H4 (cell line): ENCODE data around the gene SRMS. TPM values are rescaled to one million over a fixed set of nuclear protein-coding genes. Genes with fewer than 3 reads are reported as not detected.
"Not testable (repeated sequence)": the region's sequence is repeated elsewhere in the genome, so short reads cannot be mapped to it uniquely, and the experiment has no call there.

Experiments used
- DNase-seq: peaks from one replicate; pipeline ENCODE4 v3.0.0-alpha.2; 2015; ENCODE audit warnings: low spot score
- total RNA-seq: library from RNA; depleted of rRNA; stranded (reverse); fragments of >200 nt; shearing (Covaris generic); gene quantifications from 2 replicates; pipeline ENCODE4 v1.2.3, GENCODE V29; 2014

SRMS gene
- total RNA-seq, 1 experiment from 2014 or later, result not detected

GRCh38 chr20:63525185-63525584 is 22.4 kb downstream of the SRMS start:
- no peak for DNase-seq

GRCh38 chr20:63522981-63523611 is 24.5 kb downstream of the SRMS start:
- DNase-seq, result no peak

DNA sequence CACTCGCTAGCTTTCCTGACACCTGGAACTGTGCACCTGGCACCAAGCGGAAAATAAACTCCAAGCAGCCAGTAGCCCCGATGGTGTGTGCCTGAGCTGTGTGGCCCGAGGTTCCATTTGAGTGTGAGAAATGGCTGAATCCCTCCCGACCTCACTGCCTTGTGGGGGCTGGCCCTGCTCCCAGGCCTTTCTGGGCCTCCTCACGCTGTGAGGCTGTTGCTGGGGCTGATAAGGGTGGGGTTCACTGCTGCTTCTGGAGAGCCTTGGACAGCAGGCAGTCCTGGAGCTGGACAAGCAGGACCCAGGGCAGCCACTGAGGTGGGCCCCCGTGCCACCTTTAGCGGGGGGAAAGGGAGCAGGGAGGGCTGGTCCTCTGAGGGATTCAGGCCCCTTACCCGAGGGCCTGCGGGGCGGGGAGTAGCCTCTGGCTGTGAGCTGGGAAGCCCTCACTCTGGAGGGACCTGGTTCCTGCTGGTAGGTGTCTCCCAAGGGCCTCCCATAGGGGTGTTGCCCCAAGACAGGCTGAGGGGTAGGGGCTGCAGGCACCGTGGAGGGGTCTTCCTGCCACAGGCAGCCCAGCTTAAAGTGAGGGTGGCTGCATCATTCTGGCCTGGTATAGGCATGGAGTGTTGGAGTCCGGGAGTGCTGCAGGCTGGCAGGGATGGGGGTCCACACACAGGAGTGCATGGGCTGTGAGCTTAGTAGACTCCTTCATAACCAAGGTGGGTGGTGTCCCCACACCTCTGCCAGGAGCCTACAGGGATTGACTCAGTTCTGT is 25.3 kb downstream of the SRMS start:
- DNase-seq, result no peak

DNA sequence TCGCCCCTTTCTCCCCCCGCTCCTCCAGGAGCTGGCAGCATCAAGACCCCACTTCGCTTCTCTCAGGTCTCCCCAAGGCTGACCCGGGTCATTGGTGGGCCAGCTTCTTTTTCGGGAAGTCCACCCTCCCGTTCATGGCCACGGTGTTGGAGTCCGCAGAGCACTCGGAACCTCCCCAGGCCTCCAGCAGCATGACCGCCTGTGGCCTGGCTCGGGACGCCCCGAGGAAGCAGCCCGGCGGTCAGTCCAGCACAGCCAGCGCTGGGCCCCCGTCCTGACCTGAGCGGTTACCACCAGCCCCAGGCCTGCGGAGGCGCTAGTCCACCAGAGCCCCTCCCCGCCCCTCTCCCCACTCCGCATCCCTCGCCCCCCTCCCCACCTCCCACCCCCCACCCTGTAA is 25.9 kb downstream of the SRMS start:
- no peak for DNase-seq

GRCh38 chr20:63520934-63521601 is 26.5 kb downstream of the SRMS start:
- DNase-seq, result no peak

- DNase-seq, result peak; percentile 45
These were observed 27.0 kb downstream of the SRMS start, which contains the start of gene PPDPF for GRCh38 chr20:63520504-63520933. TSS of gene PPDPF (plus strand) at chr20:63520765. CDS start at chr20:63521309, 544 bp downstream.

GRCh38 chr20:63519668-63520503 is 27.7 kb downstream of the SRMS start:
- DNase-seq, result no peak

GRCh38 chr20:63518946-63519667 is 28.4 kb downstream of the SRMS start:
- no peak for DNase-seq

DNA sequence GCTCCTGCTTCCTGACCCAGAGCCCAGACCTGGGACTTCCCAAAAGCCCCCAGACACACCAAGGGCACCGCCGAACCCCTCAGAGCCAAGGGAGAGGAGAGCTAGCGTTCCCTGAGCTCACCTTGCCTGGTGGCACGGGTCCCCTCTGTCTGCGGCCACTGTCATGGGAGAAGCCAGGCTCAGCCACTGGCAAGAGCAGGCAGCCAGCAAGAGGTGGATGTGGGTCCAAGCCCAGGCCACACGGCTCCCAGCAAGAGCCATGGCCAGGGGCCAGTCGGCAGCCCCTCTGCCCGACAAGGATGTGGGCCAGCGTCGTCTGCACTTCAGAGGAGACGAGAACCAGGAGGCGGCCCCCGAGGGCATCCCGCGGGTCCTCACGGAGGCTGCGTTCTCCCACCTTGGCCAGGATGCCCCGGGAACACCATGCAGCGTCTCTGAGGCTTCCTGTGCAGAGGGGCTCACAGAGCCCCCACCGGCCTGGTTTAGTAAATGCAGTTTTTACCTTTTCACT is 29.1 kb downstream of the SRMS start:
- no peak for DNase-seq

DNA sequence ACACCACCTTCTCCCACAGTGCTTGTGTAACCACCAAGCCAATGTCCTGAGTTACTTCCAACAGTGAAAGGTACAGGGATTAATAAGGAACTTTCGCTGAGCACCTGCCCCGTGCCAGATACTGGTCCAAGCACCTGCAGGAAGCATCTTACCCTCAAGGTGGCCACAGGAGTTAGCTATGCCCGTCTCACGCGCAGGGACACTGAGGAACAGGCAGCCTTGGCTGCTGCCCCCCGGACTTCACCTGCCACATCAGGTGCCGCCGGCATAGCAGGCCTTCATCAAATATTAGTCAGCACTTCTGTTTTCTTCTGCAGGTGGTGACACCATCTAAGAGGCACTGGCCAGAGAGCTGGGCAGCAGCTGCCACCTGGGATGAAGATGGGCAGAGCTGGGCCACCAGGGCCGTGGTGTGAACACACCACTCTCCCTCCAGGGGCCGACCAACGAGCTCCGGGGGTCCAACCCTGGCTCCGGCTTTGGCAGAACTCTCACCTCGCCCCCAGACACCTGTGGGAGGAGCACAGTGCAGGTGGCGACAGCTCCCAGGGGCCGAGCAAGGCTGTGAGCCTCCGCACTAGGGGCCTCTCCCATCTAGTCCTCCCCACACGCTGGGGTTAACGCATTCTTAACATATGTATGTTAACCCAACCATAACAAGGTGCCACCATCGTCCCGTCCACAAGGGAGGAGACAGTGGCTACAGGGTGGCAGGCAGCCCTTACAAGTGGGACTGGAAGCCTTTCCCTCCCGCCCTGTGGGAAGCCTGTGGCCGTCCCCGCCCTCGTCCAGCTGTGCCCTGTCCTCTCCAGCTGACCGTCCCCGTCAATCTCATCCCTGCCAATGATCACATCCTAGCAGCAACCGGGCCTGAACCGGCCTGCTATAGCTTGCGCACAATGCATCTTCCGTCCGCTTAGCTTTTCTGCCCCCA is 29.9 kb downstream of the SRMS start:
- DNase-seq, result no peak

GRCh38 chr20:63514520-63514919 is 33.0 kb downstream of the SRMS start:
- DNase-seq, result not testable (repeated sequence)

GRCh38 chr20:63513207-63513606 is 34.3 kb downstream of the SRMS start:
- no peak for DNase-seq

DNA sequence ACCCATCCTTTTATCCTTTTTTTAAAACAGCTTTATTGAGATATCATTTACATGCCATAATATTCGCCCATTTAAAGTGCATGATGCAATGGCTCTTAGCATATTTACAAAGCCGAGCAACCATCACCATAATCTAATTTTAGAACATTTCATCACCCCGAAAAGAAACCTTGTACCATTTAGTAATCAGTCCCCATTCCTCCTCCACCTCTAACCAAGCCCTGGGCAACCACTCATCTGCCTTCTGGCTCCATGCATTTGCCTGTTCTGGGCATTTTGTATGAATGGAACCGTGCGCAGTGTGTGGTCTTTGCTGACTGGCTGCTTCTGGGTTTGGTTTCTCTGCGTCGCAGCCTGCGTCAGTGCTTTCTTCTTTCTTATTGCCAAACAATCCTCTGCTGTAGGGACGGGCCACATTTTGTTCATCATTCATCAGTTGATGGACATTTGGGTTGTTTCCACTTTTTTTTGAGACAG is 38.4 kb downstream of the SRMS start:
- no peak for DNase-seq

DNA sequence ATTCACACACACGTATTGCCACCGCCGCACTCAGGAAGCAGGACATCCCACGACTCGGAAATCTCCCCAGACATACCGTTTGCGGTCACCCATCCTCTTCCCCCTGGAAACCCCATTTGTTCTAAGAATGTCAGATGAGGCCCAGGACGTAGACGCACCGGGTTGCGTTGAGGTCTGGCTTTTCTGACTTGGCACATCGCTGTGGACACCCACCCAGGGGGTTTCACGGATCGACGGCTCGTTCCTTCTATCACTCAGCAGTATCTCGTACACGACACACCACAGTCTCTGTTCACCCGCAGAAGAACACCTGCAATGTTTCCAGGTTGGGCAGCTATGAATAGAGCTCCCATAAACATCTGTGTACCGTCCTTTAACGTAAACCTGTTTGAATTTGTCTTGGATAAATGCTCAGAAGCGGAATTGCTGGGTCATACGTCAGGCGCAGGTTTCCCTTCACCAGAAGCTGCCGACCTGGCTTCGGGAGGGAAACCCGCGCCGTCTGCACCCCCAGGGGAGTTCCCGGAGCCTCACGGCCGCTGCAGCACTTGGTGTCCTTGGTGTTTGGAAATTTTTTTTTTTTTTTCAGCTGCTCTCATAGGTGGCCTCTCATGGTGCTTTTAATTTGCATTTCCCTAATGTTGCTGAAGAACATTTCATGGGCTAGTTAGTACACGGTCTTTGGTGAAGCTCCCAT is 39.3 kb downstream of the SRMS start:
- DNase-seq, result no peak

- DNase-seq, result no peak
These were observed 40.3 kb downstream of the SRMS start for GRCh38 chr20:63507083-63507743.

GRCh38 chr20:63505723-63506122 is 41.8 kb downstream of the SRMS start:
- DNase-seq, result no peak

DNA sequence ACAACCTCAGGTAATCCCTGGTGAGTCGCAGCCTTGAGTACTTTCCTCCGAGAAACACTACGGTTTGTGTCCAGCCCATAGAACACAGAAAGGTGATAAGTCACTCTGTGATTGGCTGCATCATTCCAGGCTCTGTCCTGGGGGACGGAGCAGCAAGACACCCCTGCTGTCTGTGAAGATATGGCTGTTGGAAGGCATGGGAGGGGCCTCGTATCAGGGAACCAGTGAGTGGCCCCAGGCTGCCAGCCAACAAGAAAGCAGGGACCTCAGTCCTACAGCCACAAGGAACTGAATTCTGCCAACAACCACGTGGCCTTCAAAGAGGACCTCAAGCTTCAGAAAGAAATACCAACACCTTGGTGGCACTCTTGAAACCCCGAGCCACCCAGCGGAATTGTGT is 42.3 kb downstream of the SRMS start:
- no peak for DNase-seq

DNA sequence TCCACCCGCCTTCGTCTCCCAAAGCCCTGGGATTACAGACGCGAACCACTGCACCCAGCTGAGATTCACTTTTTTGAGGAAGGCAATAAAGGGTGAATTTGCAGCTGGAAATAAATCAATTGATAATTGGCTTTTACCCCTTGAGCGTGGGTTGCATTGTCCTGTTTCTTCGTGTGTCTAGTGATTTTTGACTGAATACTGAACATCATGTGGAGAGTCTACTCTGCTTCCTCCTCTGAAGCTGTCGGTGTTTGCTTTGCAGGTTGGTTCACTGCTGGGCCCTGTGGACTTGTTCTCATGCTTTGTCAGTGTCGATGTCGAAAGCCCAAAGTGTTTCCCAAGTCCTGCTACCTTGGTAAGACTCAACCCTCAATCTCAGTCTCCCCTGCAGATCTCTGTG is 42.9 kb downstream of the SRMS start:
- DNase-seq, result no peak
